Kidney (tissue), 14 donors: ENCODE data around the gene LYST. TPM values are rescaled to one million over a fixed set of nuclear protein-coding genes. Genes with fewer than 3 reads are reported as not detected.

Source experiments
- DNase-seq, 5 donors: peaks; one replicate each; pipeline ENCODE4 v3.0.0-alpha.2; 2013 to 2020
- FAIRE-seq: peaks from 2 replicates; lab custom pipeline; 2012; peaks lifted over from hg19 to GRCh38; lab: Jason Lieb, UNC
- H3K27ac ChIP-seq, 2 donors: one replicate each; pipeline ENCODE4 v1.7.0; 2013; ENCODE audit warnings: low read depth in 2 of 2, low read length in 2 of 2, inconsistent platforms in 1 of 2
- H3K27me3 ChIP-seq: one replicate; pipeline ENCODE4 v1.7.1; 2013; ENCODE audit warnings: low read length, inconsistent platforms; ENCODE audit not compliant: control insufficient read depth, insufficient read depth
- H3K36me3 ChIP-seq, 3 donors: one replicate each; pipeline versions ENCODE4 v1.7.0 to v1.7.1; 2013; ENCODE audit warnings: low read length in 3 of 3, control low read depth in 1 of 3, inconsistent platforms in 1 of 3; ENCODE audit not compliant: insufficient read depth in 3 of 3, control insufficient read depth in 2 of 3
- H3K4me1 ChIP-seq, 3 donors: one replicate each; pipeline versions ENCODE4 v1.7.0 to v1.7.1; 2013; ENCODE audit warnings: low read length in 3 of 3, inconsistent platforms in 1 of 3, low read depth in 1 of 3; ENCODE audit not compliant: control insufficient read depth in 2 of 3, insufficient read depth in 2 of 3
- H3K4me3 ChIP-seq, 3 donors: one replicate each; pipeline versions ENCODE4 v1.7.0 to v1.8.1; 2013; ENCODE audit warnings: low read length in 3 of 3, control low read depth in 1 of 3, inconsistent platforms in 1 of 3
- H3K9ac ChIP-seq, 3 donors: one replicate each; pipeline versions ENCODE4 v1.7.0 to v1.7.1; 2013; ENCODE audit warnings: low read length in 3 of 3, control low read depth in 1 of 3, inconsistent platforms in 1 of 3
- H3K9me3 ChIP-seq, 3 donors: one replicate each; pipeline versions ENCODE4 v1.7.0 to v1.7.1; 2013; ENCODE audit warnings: low read length in 3 of 3, control low read depth in 1 of 3, inconsistent platforms in 1 of 3; ENCODE audit not compliant: control insufficient read depth in 2 of 3, insufficient read depth in 1 of 3
- intact Hi-C: fragments of 100-400 bp; cut with DNase I; formaldehyde crosslinking; loops from one replicate; pipeline ENCODE4 v1.11.1; 2022
- polyA plus RNA-seq: library from polyadenylated mRNA; stranded (reverse); fragments of 350-450 nt; fragmentation: Illumina TruSeq; extraction: RNeasy Lipid Tissue Mini Kit (QIAGEN cat#74804); gene quantifications from one replicate; pipeline ENCODE4 v1.2.3, GENCODE V29; 2014; ENCODE audit warnings: low read depth, low replicate concordance; ENCODE audit not compliant: insufficient read depth
- total RNA-seq: library from RNA; stranded (reverse); fragmentation: NEBNext Ultra II Directional; extraction: Animal tissue kit (Norgen Biotek cat#: 25700); gene quantifications from one replicate; pipeline ENCODE4 v1.2.1, GENCODE V29; 2021
- TF ChIP-seq, protein P1 (sequence below): IDR thresholded peaks from 3 replicates; pipeline ENCODE4 v1.5.1; 2012; ENCODE audit warnings: mild to moderate bottlenecking, moderate library complexity, borderline replicate concordance; ENCODE audit not compliant: insufficient read depth; ENCODE audit errors: extremely low read depth
- donor health status: control.
- donor health status: control.
- donor health status: control.
- donor health status: control.
- donor health status: control.
- donor health status: DM: yes; HTN: yes; CAD: no.
- donor health status: Normal renal cell carcinoma (clear cell type).

LYST gene
- total and polyA plus RNA-seq, 2 donors from 2014 or later: 4.6 to 30.3 TPM

- Histone ChIP-seq H3K36me3 (peaks cover 0 to 6% (median 4%) of the 10 kb centered on the region in 3 donors), H3K27me3 (no peaks in the 10 kb centered on the region), H3K4me3 (no peak overlapping the region), H3K9me3 (no peaks in the 10 kb centered on the region), H3K9ac (no peak overlapping the region), H3K4me1 (no peaks in the 10 kb centered on the region), H3K27ac (no peak overlapping the region)
- DNase-seq (no peak), FAIRE-seq (no peak)
- TF ChIP-seq, protein P1, sequence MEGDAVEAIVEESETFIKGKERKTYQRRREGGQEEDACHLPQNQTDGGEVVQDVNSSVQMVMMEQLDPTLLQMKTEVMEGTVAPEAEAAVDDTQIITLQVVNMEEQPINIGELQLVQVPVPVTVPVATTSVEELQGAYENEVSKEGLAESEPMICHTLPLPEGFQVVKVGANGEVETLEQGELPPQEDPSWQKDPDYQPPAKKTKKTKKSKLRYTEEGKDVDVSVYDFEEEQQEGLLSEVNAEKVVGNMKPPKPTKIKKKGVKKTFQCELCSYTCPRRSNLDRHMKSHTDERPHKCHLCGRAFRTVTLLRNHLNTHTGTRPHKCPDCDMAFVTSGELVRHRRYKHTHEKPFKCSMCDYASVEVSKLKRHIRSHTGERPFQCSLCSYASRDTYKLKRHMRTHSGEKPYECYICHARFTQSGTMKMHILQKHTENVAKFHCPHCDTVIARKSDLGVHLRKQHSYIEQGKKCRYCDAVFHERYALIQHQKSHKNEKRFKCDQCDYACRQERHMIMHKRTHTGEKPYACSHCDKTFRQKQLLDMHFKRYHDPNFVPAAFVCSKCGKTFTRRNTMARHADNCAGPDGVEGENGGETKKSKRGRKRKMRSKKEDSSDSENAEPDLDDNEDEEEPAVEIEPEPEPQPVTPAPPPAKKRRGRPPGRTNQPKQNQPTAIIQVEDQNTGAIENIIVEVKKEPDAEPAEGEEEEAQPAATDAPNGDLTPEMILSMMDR: no peak
- intact Hi-C loops: no loop called here
These were observed 203.1 kb downstream of the LYST start for GRCh38 chr1:235663628-235664027.

- Histone ChIP-seq H3K9me3 (no peaks in the 10 kb centered on the region), H3K27ac (no peak overlapping the region), H3K9ac (no peak overlapping the region), H3K4me3 (no peak overlapping the region), H3K36me3 (peaks cover 0 to 6% (median 4%) of the 10 kb centered on the region in 3 donors), H3K27me3 (no peaks in the 10 kb centered on the region), H3K4me1 (no peaks in the 10 kb centered on the region)
- FAIRE-seq: no peak
- TF ChIP-seq, protein P1: no peak
- no peak for DNase-seq
- intact Hi-C loops: no loop called here
These were observed 205.1 kb downstream of the LYST start for GRCh38 chr1:235661568-235661967.

GRCh38 chr1:235659186-235659771 lies 207.4 kb downstream of the LYST start:
- no peak for DNase-seq
- Histone ChIP-seq H3K27me3 (no peaks in the 10 kb centered on the region), H3K9ac (no peak overlapping the region), H3K4me1 (no peaks in the 10 kb centered on the region), H3K36me3 (peaks cover 0 to 6% (median 4%) of the 10 kb centered on the region in 3 donors), H3K27ac (no peak overlapping the region), H3K9me3 (no peaks in the 10 kb centered on the region), H3K4me3 (no peak overlapping the region)
- no peak for FAIRE-seq
- intact Hi-C loops: no loop called here
- TF ChIP-seq, protein P1: no peak
